IMR-90 (cell line): ENCODE results near the gene GLS.

Experiments
- CEBPB ChIP-seq: IDR thresholded peaks from 2 replicates; pipeline ENCODE4 v1.6.1; 2012; ENCODE audit warnings: low read depth, low read length, improper control_type of control experiment
- CHD1 ChIP-seq: IDR thresholded peaks from 2 replicates; pipeline ENCODE4 v1.6.1; 2012; ENCODE audit warnings: low read depth, low read length, improper control_type of control experiment
- ELK1 ChIP-seq: fragments of 150-350 bp; IDR thresholded peaks from 2 replicates; pipeline ENCODE4 v1.6.1; 2016; ENCODE audit warnings: low read depth, mild to moderate bottlenecking, low read length, moderate library complexity, borderline replicate concordance
- MAFK ChIP-seq: IDR thresholded peaks from 2 replicates; pipeline ENCODE4 v1.6.1; 2012; ENCODE audit warnings: low read depth, low read length, improper control_type of control experiment
- MAZ ChIP-seq: IDR thresholded peaks from 2 replicates; pipeline ENCODE4 v1.6.1; 2012; ENCODE audit warnings: low read depth, mild to moderate bottlenecking, low read length, improper control_type of control experiment, moderate library complexity, borderline replicate concordance
- MXI1 ChIP-seq: IDR thresholded peaks from 2 replicates; pipeline ENCODE4 v1.6.1; 2012; ENCODE audit warnings: low read depth, mild to moderate bottlenecking, low read length, moderate library complexity, borderline replicate concordance
- POLR2A ChIP-seq: IDR thresholded peaks from 2 replicates; pipeline ENCODE4 v1.6.1; 2012; ENCODE audit warnings: mild to moderate bottlenecking, low read depth, low read length
- RAD21 ChIP-seq: IDR thresholded peaks from 2 replicates; pipeline ENCODE4 v1.6.1; 2012; ENCODE audit warnings: low read length, improper control_type of control experiment
- RCOR1 ChIP-seq: IDR thresholded peaks from 2 replicates; pipeline ENCODE4 v1.6.1; 2012; ENCODE audit warnings: mild to moderate bottlenecking, low read length, improper control_type of control experiment; ENCODE audit not compliant: insufficient replicate concordance
- RFX5 ChIP-seq: IDR thresholded peaks from 2 replicates; pipeline ENCODE4 v1.8.0; 2012; ENCODE audit warnings: low read depth, mild to moderate bottlenecking, low read length, moderate library complexity
- SMC3 ChIP-seq: fragments of 150-350 bp; IDR thresholded peaks from 2 replicates; pipeline ENCODE4 v1.6.1; 2016; ENCODE audit warnings: low read depth, mild to moderate bottlenecking, antibody characterized with exemption, low read length, moderate library complexity
- TF ChIP-seq, protein P1 (sequence below): conservative IDR thresholded peaks from 2 replicates; pipeline ENCODE4 v1.5.1; 2012; ENCODE audit warnings: mild to moderate bottlenecking, low read depth, low read length, improper control_type of control experiment
- TF ChIP-seq, protein P2 (sequence below): fragments of 150-350 bp; IDR thresholded peaks from 2 replicates; pipeline ENCODE4 v1.6.1; 2017; ENCODE audit warnings: mild to moderate bottlenecking, antibody characterized with exemption, low read length, low read depth

DNA sequence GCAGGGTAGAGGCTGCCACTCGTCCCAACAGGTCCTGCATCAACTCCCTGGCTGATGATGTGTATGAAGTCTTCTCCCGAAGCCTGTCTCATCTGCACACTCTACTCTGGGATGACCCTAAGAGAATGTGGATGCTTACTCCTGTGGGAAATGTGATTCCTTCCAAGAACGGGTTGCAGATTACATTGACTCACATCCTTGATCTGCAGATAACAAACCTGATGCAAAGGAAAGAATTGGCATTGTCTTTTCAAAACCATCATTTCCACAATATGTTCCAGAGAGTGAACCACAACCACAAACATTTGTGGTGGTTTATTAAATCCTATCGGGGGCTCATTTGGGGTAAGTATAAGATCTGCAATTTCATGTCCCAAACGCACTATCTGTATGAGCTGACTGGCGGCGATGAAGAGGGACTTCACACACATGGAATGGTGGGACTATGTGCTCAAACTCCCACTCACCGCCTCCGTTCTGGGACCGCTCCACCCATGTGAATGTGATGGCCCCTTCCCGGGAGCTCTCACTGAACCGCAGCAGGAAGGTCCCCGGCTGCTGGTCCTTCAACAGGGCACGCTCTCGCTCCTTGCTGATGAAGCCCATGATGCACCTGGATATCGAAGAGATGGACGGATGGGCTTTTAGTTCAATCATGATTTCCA lies 97.9 kb downstream of the GLS start:
- TF ChIP-seq, protein P1, sequence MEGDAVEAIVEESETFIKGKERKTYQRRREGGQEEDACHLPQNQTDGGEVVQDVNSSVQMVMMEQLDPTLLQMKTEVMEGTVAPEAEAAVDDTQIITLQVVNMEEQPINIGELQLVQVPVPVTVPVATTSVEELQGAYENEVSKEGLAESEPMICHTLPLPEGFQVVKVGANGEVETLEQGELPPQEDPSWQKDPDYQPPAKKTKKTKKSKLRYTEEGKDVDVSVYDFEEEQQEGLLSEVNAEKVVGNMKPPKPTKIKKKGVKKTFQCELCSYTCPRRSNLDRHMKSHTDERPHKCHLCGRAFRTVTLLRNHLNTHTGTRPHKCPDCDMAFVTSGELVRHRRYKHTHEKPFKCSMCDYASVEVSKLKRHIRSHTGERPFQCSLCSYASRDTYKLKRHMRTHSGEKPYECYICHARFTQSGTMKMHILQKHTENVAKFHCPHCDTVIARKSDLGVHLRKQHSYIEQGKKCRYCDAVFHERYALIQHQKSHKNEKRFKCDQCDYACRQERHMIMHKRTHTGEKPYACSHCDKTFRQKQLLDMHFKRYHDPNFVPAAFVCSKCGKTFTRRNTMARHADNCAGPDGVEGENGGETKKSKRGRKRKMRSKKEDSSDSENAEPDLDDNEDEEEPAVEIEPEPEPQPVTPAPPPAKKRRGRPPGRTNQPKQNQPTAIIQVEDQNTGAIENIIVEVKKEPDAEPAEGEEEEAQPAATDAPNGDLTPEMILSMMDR, result no peak
- TF ChIP-seq RCOR1, result no peak
- TF ChIP-seq POLR2A, result no peak
- TF ChIP-seq MAFK, result no peak
- TF ChIP-seq ELK1, result no peak
- TF ChIP-seq CEBPB, result no peak
- TF ChIP-seq, protein P2, sequence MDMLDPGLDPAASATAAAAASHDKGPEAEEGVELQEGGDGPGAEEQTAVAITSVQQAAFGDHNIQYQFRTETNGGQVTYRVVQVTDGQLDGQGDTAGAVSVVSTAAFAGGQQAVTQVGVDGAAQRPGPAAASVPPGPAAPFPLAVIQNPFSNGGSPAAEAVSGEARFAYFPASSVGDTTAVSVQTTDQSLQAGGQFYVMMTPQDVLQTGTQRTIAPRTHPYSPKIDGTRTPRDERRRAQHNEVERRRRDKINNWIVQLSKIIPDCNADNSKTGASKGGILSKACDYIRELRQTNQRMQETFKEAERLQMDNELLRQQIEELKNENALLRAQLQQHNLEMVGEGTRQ, result no peak
- TF ChIP-seq MAZ, result no peak
- TF ChIP-seq SMC3, result no peak
- no peak for TF ChIP-seq MXI1
- TF ChIP-seq RAD21, result no peak
- TF ChIP-seq RFX5, result no peak
- TF ChIP-seq CHD1, result no peak
